ENCODE results near the gene CAPG.

Gene CAPG

DNA sequence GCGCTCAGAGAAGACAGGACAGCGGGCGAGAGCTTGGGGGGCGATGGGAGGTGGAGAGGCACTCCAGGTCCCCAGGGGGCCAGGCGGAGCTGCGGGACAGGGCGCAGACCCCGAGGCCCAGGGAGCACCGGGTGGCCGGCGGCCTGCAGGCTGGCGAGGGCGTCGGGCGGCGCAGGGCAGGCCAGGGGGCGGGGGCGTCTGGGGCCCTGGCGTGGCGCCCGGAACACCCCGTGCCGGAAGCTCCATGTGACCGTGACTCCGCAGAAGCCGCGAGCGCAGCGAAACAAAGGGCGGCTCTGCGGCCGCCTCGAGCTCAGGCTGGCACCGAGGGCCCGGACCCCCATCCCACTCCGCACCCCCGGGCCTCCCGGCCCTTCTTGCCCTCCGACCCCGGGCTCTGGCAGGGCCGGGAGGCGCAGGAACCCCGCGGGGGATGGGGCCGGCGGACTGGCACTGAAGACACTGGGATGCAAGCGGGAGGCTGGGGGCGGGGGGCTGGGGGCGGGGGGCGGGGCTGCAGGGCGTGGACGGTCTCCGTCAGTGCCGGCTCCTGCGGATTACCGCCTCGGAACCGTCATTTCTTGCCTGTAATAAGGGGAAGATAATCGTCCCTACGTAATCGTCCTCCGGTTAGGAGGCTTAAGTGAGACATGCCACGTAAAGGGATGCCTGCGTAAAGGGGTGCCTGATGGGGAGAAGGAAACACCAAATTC, 27.5 kb upstream of the CAPG start:
- H3K4me3 ChIP-seq (ENCODE audit: low read length): peak overlapping the region; percentile 60
- peak overlapping the region; percentile 72 for H3K4me2 ChIP-seq (ENCODE audit: low read length)
- no peaks in the 10 kb centered on the region for H3K36me3 ChIP-seq (ENCODE audit: insufficient read depth, low read length)
- no peaks in the 10 kb centered on the region for H3K27me3 ChIP-seq (ENCODE audit: control insufficient read depth, insufficient read depth, low read length)
- H3K9me3 ChIP-seq (replicated peaks; ENCODE audit: low read length): no peaks in the 10 kb centered on the region
- H3K9ac ChIP-seq (ENCODE audit: low read depth, low read length): peak overlapping the region; percentile 94
- peaks cover 63% of the 10 kb centered on the region for H3K4me1 ChIP-seq (ENCODE audit: control insufficient read depth, insufficient read depth, low read length)

DNA sequence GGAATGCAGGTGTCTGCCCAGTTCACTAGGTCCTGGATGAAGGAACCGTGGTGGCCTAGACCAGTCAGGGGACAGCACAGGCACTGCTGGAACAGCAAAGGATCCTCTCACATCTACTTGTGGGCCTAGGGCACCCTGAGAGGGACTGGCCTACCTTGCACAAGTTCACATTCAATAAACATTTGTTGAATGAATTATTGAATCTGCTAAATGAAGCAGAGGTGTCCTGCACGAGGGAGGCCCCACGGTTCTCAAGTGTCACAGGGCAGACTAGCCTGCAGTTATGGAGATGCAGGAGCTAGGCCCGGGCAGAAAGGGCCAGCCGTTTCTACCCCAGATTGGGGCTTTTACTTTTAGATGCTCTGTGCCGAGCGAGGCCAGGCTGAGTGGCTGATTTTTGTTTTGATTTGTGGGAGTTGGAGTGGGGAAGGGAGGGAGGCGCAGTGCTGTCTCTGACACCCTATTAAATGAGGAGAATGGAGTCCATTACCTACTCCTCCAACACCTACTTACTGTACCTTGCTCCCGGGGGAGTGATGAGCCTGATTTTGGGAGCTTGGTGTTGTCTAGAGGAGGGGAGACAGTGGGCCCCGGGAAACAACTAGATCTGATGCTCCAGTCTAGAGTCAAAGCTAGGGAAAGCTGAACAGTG, 26.8 kb upstream of the CAPG start:
- Histone ChIP-seq H3K9ac (ENCODE audit: low read depth, low read length) (peak overlapping the region; percentile 94), H3K4me1 (ENCODE audit: control insufficient read depth, insufficient read depth, low read length) (peaks cover 66% of the 10 kb centered on the region), H3K36me3 (ENCODE audit: insufficient read depth, low read length) (no peaks in the 10 kb centered on the region), H3K9me3 (replicated peaks; ENCODE audit: low read length) (no peaks in the 10 kb centered on the region), H3K4me3 (ENCODE audit: low read length) (peak overlapping the region; percentile 54), H3K4me2 (ENCODE audit: low read length) (peak overlapping the region; percentile 72), H3K27me3 (ENCODE audit: control insufficient read depth, insufficient read depth, low read length) (no peaks in the 10 kb centered on the region)

DNA sequence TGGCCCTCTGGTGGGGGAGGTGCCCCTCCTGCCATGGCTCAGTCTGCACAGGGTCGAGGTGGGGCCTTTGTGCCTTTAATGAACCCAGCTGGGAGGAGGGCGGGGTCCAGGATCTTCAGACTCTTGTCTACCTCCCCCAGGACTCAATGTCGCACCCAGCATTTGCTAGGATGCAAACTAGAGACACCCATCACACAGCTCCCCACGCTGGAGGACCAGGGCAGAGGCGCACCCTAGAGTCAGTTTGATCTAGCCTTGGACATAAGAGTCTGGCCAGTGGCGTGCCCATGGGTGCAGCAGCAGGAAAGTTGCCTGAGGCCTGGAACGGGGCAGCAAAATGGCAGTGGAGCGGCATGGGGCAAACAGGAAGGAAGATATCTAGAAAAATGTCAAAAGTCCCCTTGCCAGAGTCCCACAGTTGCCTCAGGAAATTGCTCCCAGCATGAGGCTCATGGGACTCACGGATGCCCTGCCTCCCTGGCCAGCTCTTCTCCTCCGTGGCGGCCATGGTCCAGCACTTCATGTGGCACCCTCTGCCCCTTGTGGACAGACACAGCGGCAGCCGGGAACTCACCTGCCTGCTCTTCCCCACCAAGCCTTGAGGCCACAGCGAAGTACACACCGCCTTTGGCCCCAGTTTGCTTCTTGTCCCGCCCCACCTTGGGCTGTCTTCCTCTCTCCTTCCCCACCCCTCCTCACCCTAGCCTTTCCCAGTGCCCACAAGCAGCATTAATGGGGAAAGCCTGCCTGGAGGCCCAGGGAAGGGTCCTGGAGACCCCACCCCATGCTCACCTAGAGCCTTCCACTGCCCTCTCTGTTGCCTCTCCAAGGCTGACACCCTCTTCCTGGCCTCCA, 26.0 kb upstream of the CAPG start:
- Histone ChIP-seq H3K36me3 (ENCODE audit: insufficient read depth, low read length) (no peaks in the 10 kb centered on the region), H3K9me3 (replicated peaks; ENCODE audit: low read length) (no peaks in the 10 kb centered on the region), H3K4me3 (ENCODE audit: low read length) (no peak overlapping the region), H3K27me3 (ENCODE audit: control insufficient read depth, insufficient read depth, low read length) (no peaks in the 10 kb centered on the region), H3K9ac (ENCODE audit: low read depth, low read length) (peak overlapping the region; percentile 94), H3K4me1 (ENCODE audit: control insufficient read depth, insufficient read depth, low read length) (peaks cover 73% of the 10 kb centered on the region), H3K4me2 (ENCODE audit: low read length) (peak overlapping the region; percentile 72)

DNA sequence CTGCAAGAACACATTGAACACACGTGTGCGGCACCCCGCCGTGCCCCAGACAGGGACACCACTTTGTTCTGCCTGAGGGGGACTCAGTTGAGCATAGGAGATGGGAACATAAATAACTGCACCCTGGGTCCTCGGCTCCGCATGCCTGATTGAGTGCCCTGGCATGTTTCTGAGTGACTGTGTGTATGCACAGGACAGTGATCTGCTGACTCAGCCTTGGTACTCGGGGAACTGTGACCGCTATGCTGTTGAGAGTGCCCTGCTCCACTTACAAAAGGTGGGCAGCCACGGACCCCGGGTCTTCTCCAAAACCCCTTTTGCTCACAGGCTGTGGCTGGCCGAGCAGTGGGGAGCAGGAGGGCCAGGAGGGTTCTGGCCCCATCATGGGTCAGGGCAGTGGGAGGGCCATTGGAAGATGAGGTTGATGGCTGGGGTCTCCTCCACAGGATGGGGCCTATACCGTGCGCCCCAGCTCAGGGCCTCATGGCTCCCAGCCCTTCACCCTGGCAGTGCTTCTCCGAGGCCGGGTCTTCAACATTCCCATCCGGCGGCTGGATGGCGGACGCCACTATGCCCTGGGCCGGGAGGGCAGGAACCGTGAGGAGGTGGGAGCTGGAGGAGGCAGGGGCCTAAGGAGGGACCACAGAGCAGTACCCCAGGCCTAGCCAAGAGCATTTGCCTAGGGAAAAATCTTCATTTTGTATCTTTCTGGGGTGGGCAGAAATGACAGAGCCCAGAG, 25.2 kb upstream of the CAPG start:
- Histone ChIP-seq H3K4me3 (ENCODE audit: low read length) (no peak overlapping the region), H3K36me3 (ENCODE audit: insufficient read depth, low read length) (no peaks in the 10 kb centered on the region), H3K27me3 (ENCODE audit: control insufficient read depth, insufficient read depth, low read length) (no peaks in the 10 kb centered on the region), H3K9me3 (replicated peaks; ENCODE audit: low read length) (no peaks in the 10 kb centered on the region), H3K4me1 (ENCODE audit: control insufficient read depth, insufficient read depth, low read length) (peaks cover 81% of the 10 kb centered on the region), H3K9ac (ENCODE audit: low read depth, low read length) (peak overlapping the region; percentile 25), H3K4me2 (ENCODE audit: low read length) (peak overlapping the region; percentile 33)

DNA sequence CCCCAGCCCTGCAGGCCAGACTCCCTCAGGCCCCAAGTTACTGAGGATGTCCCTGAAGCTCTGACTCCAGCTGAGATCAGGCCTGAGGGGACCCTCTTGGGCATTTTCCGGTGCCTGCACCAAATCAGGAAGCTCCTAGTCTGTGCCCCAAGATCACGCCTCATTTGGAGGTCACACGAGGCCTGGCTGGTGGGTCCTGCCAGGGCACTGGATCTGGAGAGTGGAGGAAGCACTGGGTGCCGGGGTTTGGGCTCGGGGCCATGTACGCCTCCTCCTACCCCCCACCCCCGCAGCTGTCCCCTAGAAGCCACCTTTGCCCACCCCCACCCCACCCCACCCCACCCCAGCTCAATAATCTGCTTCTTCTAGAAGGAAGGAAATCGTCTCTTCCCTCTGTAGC, 24.5 kb upstream of the CAPG start:
- H3K4me3 ChIP-seq (ENCODE audit: low read length): no peak overlapping the region
- peak overlapping the region; percentile 62 for H3K4me2 ChIP-seq (ENCODE audit: low read length)
- H3K9me3 ChIP-seq (replicated peaks; ENCODE audit: low read length): no peaks in the 10 kb centered on the region
- H3K27me3 ChIP-seq (ENCODE audit: control insufficient read depth, insufficient read depth, low read length): no peaks in the 10 kb centered on the region
- H3K9ac ChIP-seq (ENCODE audit: low read depth, low read length): peak overlapping the region; percentile 58
- peaks cover 87% of the 10 kb centered on the region for H3K4me1 ChIP-seq (ENCODE audit: control insufficient read depth, insufficient read depth, low read length)
- H3K36me3 ChIP-seq (ENCODE audit: insufficient read depth, low read length): no peaks in the 10 kb centered on the region

DNA sequence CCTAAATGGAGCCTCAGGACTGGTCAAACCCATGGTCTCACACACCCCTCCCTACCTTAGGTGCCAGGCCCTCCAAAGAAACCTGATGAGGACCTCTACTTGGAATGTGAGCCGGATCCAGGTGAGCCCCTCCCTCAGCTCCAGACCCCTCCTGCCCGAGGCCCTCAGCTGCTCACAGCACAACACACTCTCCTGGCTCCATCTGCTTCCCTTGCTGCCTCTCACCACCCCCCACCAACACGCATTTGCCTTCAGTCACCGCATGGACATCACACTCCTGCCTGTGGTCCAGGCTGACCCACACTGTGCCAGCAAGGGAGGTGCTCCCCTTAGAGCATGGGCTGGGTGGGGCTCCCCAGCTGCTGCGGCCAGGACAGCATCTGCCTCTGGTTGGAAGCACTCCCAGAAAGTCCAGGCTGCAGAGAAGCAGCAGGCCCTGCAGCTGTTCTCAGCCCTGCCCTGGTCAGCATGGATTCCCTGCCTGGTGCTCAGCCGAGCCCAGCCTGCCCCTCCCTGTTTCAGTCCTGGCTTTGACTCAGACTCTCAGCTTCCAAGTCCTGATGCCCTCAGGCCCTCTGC, 23.4 kb upstream of the CAPG start:
- H3K4me3 ChIP-seq (ENCODE audit: low read length): peak overlapping the region; percentile 32

DNA sequence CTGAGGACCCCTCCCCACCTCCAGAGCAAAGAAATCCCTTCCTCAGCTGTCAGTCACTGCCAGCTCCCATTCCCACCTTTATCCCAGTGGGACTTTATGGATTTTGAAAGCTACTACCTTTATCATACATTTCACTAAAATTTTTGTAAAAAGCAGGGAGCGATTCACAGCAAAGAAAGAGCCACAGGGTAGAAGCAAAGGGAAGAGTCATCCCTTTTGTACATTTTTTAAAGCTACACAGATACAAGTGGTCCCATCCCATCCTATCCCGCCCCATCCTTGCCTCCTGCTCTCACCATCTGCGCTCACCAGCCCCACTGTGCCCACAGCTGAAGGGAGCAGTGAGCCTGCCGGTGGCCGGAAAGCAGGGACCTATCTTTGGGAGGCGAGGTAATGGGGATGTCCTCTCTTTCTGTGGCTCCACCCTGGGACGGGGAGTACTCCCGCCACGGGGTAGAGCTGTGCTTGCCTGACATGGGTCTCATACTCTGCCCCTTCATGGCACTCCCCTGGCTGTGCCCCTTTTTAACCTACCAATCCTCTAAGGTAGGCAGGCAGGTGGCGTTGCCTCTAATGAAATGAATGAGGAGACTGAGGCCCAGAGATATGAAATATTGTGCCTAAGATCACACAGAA, 21.5 kb upstream of the CAPG start:
- Histone ChIP-seq H3K36me3 (ENCODE audit: insufficient read depth, low read length) (no peaks in the 10 kb centered on the region), H3K9me3 (replicated peaks; ENCODE audit: low read length) (no peaks in the 10 kb centered on the region), H3K9ac (ENCODE audit: low read depth, low read length) (peak overlapping the region; percentile 57), H3K4me2 (ENCODE audit: low read length) (peak overlapping the region; percentile 38), H3K4me3 (ENCODE audit: low read length) (no peak overlapping the region), H3K27me3 (ENCODE audit: control insufficient read depth, insufficient read depth, low read length) (no peaks in the 10 kb centered on the region), H3K4me1 (ENCODE audit: control insufficient read depth, insufficient read depth, low read length) (peaks cover 70% of the 10 kb centered on the region)

More for the DNA sequence above, 23.4 kb upstream of the CAPG start:
- Histone ChIP-seq H3K9me3 (replicated peaks; ENCODE audit: low read length) (no peaks in the 10 kb centered on the region), H3K4me2 (ENCODE audit: low read length) (peak overlapping the region; percentile 62), H3K4me1 (ENCODE audit: control insufficient read depth, insufficient read depth, low read length) (peaks cover 86% of the 10 kb centered on the region), H3K9ac (ENCODE audit: low read depth, low read length) (peak overlapping the region; percentile 70), H3K36me3 (ENCODE audit: insufficient read depth, low read length) (no peaks in the 10 kb centered on the region), H3K27me3 (ENCODE audit: control insufficient read depth, insufficient read depth, low read length) (no peaks in the 10 kb centered on the region)

DNA sequence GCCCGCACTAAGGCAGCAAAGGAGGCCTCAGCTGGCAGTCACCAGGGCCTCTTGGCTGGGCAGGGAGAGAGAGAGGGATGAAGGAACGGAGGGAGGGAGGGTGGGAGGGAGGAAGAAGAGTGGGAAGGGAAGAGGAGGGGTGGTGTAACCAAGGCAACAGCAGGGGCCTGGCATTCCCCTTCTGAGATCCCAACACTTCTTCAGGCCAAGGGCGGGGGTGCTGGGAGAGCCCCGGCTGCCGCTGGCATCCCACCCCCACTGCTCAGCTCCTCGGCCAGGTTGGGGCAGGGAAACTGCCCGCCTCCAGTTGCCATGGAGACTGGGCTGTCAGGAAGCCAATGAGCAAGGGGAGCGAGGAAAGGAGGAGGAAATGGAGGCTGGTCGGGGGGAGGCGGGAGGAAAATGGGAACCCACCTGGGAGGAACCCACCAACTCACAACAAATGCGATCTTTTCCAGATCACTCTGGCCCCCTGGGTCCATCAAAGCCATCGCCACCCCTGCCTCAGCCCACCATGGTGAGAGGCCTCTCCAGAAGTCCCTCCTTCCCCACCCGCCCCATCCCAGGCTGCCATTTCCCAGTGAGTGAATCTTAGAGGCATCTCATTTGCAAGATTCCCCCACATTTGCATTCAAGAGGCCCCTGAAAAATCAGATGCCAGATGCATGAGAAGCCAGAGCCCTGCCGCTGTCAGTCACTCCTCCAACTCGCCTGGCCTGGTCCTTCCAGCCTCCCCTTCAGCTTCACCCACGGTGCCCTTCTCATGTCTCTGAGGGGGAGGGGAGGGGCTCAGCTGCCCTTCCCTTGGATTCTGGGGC, 20.8 kb upstream of the CAPG start:
- Histone ChIP-seq H3K9me3 (replicated peaks; ENCODE audit: low read length) (no peaks in the 10 kb centered on the region), H3K4me1 (ENCODE audit: control insufficient read depth, insufficient read depth, low read length) (peaks cover 63% of the 10 kb centered on the region), H3K36me3 (ENCODE audit: insufficient read depth, low read length) (no peaks in the 10 kb centered on the region), H3K4me3 (ENCODE audit: low read length) (no peak overlapping the region), H3K4me2 (ENCODE audit: low read length) (peak overlapping the region; percentile 38), H3K27me3 (ENCODE audit: control insufficient read depth, insufficient read depth, low read length) (no peaks in the 10 kb centered on the region), H3K9ac (ENCODE audit: low read depth, low read length) (peak overlapping the region; percentile 57)

DNA sequence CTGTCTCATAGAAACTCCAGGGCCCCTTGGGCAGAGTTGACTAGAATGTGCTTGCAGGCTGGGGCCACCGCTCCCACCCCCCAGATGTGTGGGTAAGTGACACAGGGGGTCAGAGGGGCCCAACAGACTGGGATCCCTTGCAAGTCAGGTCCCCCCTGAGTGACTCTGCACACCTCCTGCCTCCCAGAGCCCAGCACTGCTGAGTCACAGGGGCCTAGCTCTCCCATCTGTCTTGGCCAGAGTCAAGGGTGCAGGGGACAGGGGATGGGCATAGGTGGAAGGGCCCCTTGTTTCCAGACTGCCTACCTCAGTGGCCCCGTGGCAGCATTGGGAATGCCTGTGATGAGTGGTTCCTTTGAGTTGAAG, 19.7 kb upstream of the CAPG start:
- Histone ChIP-seq H3K9ac (ENCODE audit: low read depth, low read length) (no peak overlapping the region), H3K4me1 (ENCODE audit: control insufficient read depth, insufficient read depth, low read length) (peaks cover 52% of the 10 kb centered on the region), H3K4me3 (ENCODE audit: low read length) (no peak overlapping the region), H3K4me2 (ENCODE audit: low read length) (no peak overlapping the region), H3K36me3 (ENCODE audit: insufficient read depth, low read length) (no peaks in the 10 kb centered on the region), H3K27me3 (ENCODE audit: control insufficient read depth, insufficient read depth, low read length) (no peaks in the 10 kb centered on the region), H3K9me3 (replicated peaks; ENCODE audit: low read length) (no peaks in the 10 kb centered on the region)
